ENCODE results near the gene IFITM2. TPM values are rescaled to one million over a fixed set of nuclear protein-coding genes. Genes with fewer than 3 reads are reported as not detected.
A peak's percentile ranks its signal among the peaks of the same experiment; 100 is the strongest.
"Not testable (repeated sequence)": the region's sequence is repeated elsewhere in the genome, so short reads cannot be mapped to it uniquely, and the experiment has no call there.

The IFITM2 gene
- total RNA-seq, 2 experiments from 2014 or later = 1,890 to 1,949 TPM

DNA sequence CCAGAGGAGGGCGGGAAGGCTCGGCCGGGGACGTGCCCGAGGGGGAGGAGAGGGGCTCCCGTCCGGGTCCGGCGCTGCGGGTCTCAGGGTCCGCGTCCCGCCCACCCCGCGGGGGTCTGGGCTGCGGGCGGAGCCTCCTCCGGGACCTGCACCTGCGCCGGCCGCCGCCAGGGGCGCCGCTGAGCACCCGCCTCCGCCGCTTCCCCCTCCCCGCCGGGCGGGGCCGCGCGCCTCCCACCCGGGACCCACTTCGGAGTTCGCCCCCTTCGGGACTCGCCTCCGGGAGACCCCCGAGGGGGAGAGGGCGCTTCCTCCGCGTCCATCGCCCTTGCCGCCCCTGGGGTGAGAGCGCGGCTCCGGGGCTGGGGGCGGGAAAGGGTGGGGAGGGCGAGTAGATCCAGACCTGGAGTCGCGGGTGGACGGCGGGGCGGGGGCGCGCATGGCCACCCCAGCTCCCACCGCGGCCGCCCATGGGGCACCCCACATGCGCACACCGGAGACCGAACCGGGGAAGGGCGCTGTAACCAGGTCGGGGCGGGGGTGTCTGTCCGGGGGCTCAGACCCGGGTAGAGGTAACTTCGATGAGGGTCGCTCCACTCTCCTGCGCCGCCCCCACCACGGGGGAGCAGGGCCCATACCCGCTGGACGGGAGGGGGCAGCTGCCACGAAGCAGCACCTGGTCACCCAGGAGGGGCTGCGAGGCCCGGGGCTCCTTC is 10.9 kb downstream of the IFITM2 start:
- H3K27ac Mint-ChIP-seq = peak overlapping the region; percentile 77
- peaks cover 25% of the 10 kb centered on the region for H3K4me1 Mint-ChIP-seq
- peak; percentile 71 for DNase-seq
- H3K36me3 Mint-ChIP-seq = peaks cover 45% of the 10 kb centered on the region
- not testable (repeated sequence) for H3K9me3 Mint-ChIP-seq, H3K4me3 Mint-ChIP-seq, H3K27me3 Mint-ChIP-seq
- ATAC-seq (ENCODE audit: low read depth) = peak; percentile 8
- POLR2A ChIA-PET = interaction anchor here (1.3 to 7.2 kb wide), 13 partner anchors 9 to 68 kb away, joined by 4 to 200 read pairs (median 33); partner anchors contain the start of genes IFITM2, IFITM5, NLRP6 and PGGHG

DNA sequence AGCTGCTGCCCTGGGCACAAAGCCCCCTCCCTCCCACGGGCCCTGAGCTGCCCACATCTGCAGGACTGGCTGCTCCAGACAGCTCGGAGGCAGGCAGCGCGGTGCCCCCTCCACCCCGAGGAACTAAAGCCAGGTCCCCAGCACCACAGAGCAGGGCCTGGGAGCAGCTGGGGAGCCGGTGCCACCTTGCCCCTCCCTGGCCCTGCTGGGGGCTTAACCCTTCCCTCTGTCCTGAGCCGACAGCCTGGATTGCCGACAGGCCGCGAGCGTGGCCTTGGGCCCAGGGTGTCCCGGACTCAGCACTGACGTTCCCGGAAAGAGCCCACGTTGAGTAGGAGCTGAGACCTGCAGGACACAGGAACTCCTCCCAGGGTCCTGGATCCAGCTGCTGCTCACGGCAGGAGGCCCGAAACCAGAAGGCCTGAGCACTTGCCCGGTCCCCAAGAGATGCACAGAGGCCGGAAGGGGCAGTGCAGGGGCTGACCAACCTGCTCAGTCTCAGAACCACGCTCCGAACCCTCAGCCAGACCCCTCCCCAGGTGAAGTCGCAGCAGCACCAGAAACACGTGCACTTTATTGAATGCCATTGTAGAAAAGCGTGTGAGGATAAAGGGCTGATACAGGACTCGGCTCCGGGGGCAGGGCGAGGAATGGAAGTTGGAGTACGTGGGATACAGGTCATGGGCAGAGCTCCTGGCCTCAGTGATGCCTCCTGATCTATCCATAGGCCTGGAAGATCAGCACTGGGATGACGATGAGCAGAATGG is 11.7 kb downstream of the IFITM2 start:
- Mint-ChIP-seq H3K4me3 (peak overlapping the region; percentile 84), H3K27ac (peak overlapping the region; percentile 93), H3K36me3 (peaks cover 38% of the 10 kb centered on the region), H3K4me1 (peaks cover 26% of the 10 kb centered on the region)
- POLR2A ChIA-PET = interaction anchor here (0.7 to 3.2 kb wide), 14 partner anchors 8 to 500 kb away, joined by 3 to 45 read pairs (median 4); partner anchors contain the start of genes IFITM2 and NLRP6
- DNase-seq (peak; percentile 73), ATAC-seq (ENCODE audit: low read depth) (peak; percentile 14)
- not testable (repeated sequence) for H3K27me3 Mint-ChIP-seq, H3K9me3 Mint-ChIP-seq

DNA sequence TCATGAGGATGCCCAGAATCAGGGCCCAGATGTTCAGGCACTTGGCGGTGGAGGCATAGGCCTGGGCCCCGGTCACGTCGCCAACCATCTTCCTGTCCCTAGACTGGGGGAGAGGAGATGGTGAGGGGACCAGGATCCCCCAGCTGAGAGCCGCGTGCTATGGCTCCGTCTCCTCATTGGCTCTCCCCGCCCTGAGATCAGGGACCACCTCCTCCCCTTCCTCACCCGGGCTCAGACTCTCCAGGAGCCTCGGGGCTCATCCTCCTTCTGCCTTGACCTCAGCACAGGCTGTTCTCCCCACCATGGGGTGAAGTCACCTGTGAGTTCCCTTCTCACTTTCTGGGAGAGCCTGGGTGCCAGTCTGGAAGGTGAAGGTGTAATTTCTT is 12.3 kb downstream of the IFITM2 start:
- H3K9me3 Mint-ChIP-seq, DNase-seq, H3K27me3 Mint-ChIP-seq: not testable (repeated sequence)
- H3K4me1 Mint-ChIP-seq = peaks cover 31% of the 10 kb centered on the region
- H3K4me3 Mint-ChIP-seq = peak overlapping the region; percentile 84
- POLR2A ChIA-PET = interaction anchor here (0.7 to 3.2 kb wide), 14 partner anchors 8 to 499 kb away, joined by 3 to 45 read pairs (median 4); partner anchors contain the start of genes IFITM2 and NLRP6
- peak overlapping the region; percentile 93 for H3K27ac Mint-ChIP-seq
- peaks cover 32% of the 10 kb centered on the region for H3K36me3 Mint-ChIP-seq
- ATAC-seq (ENCODE audit: low read depth) = peak; percentile 20

DNA sequence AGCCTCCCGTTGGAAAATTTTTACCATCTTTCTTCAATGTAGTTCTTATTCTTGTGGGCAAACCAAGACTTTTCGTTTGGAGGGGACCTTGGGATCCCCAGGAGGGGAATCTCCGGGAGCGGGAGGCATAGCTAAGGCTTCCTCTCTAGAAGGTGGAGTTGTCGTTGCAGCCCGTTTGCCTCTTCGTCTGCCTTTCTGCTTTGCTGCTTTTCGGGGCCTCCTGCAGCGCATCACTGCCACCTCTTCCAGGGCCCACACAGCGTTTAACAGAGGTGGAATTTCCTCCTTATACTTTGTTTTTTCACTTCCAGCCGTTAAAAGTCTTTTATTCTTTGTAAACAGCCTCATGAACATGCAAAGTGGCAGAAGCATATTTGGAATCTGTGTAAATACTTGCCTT is 16.5 kb downstream of the IFITM2 start:
- Mint-ChIP-seq H3K36me3 (peaks cover 9% of the 10 kb centered on the region), H3K27me3 (no peaks in the 10 kb centered on the region), H3K27ac (peak overlapping the region; percentile 67), H3K4me1 (peaks cover 48% of the 10 kb centered on the region), H3K9me3 (no peaks in the 10 kb centered on the region), H3K4me3 (peak overlapping the region; percentile 69)
- ATAC-seq (ENCODE audit: low read depth) = no peak
- POLR2A ChIA-PET = interaction anchor here (0.8 to 6.2 kb wide), 8 partner anchors 12 to 126 kb away, joined by 3 to 71 read pairs (median 4); partner anchors contain the start of genes PTDSS2 and SIGIRR
- DNase-seq = peak; percentile 26

DNA sequence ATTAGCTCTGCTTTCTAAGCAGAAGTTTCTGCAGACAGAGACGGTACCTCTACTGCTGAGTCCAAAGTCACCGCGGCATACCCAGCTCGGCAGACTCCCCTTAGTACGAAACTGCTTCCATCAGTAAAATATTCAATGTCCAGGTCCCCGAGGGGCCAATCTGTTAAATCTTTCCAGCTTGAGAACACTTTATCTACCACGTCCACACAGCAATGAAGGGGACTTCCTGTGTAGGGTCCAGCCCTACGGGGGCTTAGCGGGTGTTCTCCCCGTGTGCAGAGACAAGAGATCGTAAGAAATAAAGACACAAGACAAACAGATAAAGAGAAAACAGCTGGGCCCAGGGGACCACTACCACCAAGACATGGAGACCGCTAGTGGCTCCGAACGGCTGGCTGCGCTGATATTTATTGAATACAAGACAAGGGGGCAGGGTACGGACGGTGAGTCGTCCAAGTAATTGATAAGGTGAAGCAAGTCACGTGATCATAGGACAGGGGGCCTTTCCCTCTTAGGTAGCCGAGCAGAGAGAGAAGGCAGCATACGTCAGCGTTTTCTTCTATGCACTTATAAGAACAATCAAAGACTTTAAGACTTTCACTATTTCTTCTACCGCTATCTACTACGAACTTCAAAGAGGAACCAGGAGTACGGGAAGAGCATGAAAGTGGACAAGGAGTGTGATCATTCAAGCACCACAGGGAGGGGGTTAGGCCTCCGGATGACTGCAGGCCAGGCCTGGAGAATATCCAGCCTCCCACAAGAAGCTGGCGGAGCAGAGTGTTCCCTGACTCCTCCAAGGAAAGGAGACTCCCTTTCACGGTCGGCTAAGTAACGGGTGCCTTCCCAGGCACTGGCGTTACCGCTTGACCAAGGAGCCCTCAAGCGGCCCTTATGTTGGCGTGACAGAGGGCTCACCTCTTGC is 17.2 kb downstream of the IFITM2 start:
- DNase-seq = peak; percentile 30
- not testable (repeated sequence) for H3K27me3 Mint-ChIP-seq; H3K9me3 Mint-ChIP-seq; ATAC-seq (ENCODE audit: low read depth); H3K36me3 Mint-ChIP-seq
- Mint-ChIP-seq H3K4me3 (peak overlapping the region; percentile 69), H3K4me1 (peaks cover 53% of the 10 kb centered on the region), H3K27ac (peak overlapping the region; percentile 67)
- POLR2A ChIA-PET = interaction anchor here (0.6 to 6.2 kb wide), 10 partner anchors 8 to 126 kb away, joined by 3 to 71 read pairs (median 4); partner anchors contain the start of genes PTDSS2 and SIGIRR

DNA sequence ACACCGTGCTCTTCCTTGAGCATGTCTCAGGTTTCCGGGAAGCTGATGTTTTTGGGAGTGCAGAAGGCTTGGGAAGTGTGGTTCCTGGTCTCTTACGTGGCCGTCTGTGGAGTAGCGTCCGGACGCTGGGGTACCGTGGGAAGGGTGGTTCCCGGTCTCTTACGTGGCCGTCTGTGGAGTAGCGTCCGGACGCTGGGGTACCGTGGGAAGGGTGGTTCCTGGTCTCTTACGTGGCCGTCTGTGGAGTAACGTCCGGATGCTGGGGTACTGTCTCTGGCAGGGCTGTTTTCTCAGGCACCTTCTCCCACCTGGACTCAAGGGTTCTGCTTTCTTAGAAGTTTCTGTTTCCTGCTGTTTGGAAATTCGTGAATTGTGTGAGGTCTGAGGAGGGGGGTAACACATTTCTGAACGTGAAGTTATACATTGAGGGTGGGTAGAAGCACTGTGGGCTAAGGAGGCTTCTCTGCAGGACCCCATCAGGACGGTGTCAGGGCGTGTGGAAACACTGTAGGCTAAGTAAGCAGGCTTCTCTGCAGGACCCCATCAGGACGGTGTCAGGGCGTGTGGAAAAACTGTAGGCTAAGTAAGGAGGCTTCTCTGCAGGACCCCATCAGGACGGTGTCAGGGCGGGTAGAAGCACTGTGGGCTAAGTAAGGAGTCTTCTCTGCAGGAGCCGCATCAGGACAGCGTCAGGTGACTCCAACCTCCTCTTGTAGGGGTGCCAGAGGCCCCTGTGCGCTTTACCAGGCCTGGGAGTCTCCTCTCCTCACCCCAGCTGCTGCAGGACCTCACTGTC is 18.4 kb downstream of the IFITM2 start:
- Mint-ChIP-seq H3K9me3 (no peaks in the 10 kb centered on the region), H3K27ac (peak overlapping the region; percentile 100), H3K4me3 (peak overlapping the region; percentile 86), H3K4me1 (peaks cover 58% of the 10 kb centered on the region), H3K27me3 (no peaks in the 10 kb centered on the region), H3K36me3 (peaks cover 1% of the 10 kb centered on the region)
- ATAC-seq (ENCODE audit: low read depth) (peak; percentile 7), DNase-seq (peak; percentile 22)
- POLR2A ChIA-PET = interaction anchor here (0.6 to 6.2 kb wide), 14 partner anchors 9 to 123 kb away, joined by 3 to 103 read pairs (median 9); partner anchors contain the start of genes IFITM1, IFITM2 and NLRP6

DNA sequence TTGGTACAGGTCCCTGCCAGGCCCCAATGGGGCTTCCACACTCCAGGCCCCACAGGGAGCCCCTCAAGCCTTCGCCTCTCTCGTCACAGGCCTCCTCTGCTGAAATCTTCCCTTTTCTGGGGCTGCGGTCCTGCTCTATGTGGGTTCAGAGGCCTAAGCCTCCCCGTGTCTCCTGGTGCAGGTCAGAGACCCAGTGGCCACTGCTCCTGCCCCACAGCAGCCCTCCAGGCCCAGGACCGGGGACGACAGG is 18.9 kb downstream of the IFITM2 start:
- peak; percentile 66 for DNase-seq
- peaks cover 4% of the 10 kb centered on the region for H3K36me3 Mint-ChIP-seq
- H3K9me3 Mint-ChIP-seq = no peaks in the 10 kb centered on the region
- H3K4me1 Mint-ChIP-seq = peaks cover 63% of the 10 kb centered on the region
- H3K27me3 Mint-ChIP-seq = no peaks in the 10 kb centered on the region
- H3K27ac Mint-ChIP-seq = peak overlapping the region; percentile 100
- peak overlapping the region; percentile 86 for H3K4me3 Mint-ChIP-seq
- POLR2A ChIA-PET = interaction anchor here (1.0 to 6.2 kb wide), 11 partner anchors 10 to 123 kb away, joined by 4 to 103 read pairs (median 9); partner anchors contain the start of genes IFITM1, IFITM2 and NLRP6
- peak; percentile 6 for ATAC-seq (ENCODE audit: low read depth)

DNA sequence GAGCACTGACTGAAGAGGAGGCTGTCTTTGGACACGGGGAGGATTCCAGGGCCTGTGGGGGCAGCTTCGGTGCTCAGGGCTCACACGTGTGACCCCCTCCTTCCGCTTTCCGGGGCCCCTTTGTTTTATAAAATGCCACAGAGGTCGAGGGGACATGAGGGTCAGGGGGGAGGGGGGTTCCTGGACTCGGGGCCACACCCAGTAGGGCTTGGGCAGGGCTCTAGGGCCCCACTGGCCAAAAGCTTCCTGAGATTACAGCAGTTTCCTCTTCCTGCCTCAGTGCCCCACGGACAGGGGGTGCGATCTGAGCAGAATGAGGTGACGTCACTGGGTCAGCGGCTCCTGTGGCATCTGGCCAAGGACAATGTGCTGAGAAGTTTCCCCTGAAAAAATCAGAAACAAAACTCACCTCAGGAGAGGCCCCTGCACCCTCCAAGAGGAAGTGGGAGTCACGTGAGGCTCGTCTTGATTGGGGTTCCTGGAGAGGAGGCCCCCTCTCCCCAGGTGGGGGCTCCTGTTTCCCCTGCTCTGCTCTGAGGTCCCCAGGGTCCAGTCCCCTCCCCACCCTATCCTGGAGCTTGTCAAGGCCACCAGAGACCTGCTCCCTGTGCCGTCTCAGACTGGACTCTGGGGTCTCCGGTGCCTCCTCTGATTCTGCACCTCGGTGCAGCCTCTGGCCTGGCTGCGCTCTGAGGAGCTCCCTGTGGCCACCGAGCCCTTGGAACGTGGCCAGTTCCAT is 19.4 kb downstream of the IFITM2 start:
- DNase-seq (peak; percentile 77), ATAC-seq (ENCODE audit: low read depth) (peak; percentile 62)
- Mint-ChIP-seq H3K9me3 (peaks cover 1% of the 10 kb centered on the region), H3K4me1 (peaks cover 68% of the 10 kb centered on the region), H3K4me3 (peak overlapping the region; percentile 86), H3K27ac (peak overlapping the region; percentile 100), H3K27me3 (no peaks in the 10 kb centered on the region), H3K36me3 (peaks cover 6% of the 10 kb centered on the region)
- POLR2A ChIA-PET = interaction anchor here (0.8 to 6.2 kb wide), 15 partner anchors 11 to 122 kb away, joined by 3 to 103 read pairs (median 8); partner anchors contain the start of genes IFITM1, IFITM2, NLRP6 and PGGHG

DNA sequence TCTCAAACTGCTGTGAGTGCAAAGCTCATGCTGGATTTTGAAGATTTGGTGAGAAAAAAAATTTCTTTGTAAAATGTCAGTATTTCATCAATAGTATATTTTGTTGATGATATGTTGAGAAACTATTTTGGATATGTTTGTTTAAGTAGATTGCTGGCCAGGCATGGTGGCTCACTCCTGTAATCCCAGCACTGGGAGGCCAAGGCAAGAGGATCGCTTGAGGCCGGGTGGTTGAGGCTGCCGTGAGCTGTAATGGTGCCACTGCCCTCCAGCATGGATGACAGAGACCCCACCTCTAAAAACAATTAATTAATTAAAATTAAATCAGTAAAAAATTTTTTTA is 19.9 kb downstream of the IFITM2 start:
- Mint-ChIP-seq H3K9me3 (peaks cover 1% of the 10 kb centered on the region), H3K27me3 (no peaks in the 10 kb centered on the region), H3K36me3 (peaks cover 9% of the 10 kb centered on the region), H3K4me1 (peaks cover 69% of the 10 kb centered on the region), H3K4me3 (peak overlapping the region; percentile 86), H3K27ac (peak overlapping the region; percentile 100)
- no peak for ATAC-seq (ENCODE audit: low read depth)
- no peak for DNase-seq
- POLR2A ChIA-PET = interaction anchor here (0.8 to 6.2 kb wide), 13 partner anchors 11 to 122 kb away, joined by 3 to 103 read pairs (median 9); partner anchors contain the start of genes IFITM1, IFITM2, NLRP6 and PGGHG

DNA sequence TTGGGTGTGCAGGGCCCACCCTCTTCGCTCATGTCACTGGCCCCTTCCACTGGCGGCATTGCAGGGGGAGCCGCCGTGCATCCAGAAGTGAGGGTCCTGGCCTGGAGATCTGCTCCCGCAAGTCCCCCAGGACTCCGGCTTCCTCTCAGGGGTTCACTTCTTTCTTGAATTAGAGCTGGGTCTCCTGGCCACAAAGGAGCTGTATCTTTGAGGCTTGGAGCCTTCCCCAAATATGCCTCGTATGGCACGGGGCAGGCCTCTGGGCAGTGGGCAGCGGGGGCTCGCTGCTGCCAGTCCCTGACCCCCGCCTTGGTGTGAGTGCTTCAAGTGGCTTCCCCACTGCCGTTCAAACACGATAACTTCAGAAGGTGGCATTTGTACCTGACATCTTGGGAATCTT is 20.4 kb downstream of the IFITM2 start:
- POLR2A ChIA-PET = interaction anchor here (0.8 to 6.2 kb wide), 10 partner anchors 12 to 45 kb away, joined by 3 to 103 read pairs (median 11); partner anchors contain the start of genes IFITM1, IFITM2 and PGGHG
- Mint-ChIP-seq H3K4me3 (no peak overlapping the region), H3K27me3 (no peaks in the 10 kb centered on the region), H3K36me3 (peaks cover 13% of the 10 kb centered on the region), H3K27ac (peak overlapping the region; percentile 64), H3K4me1 (peaks cover 73% of the 10 kb centered on the region), H3K9me3 (peaks cover 1% of the 10 kb centered on the region)
- ATAC-seq (ENCODE audit: low read depth) (no peak), DNase-seq (peak; percentile 32)

DNA sequence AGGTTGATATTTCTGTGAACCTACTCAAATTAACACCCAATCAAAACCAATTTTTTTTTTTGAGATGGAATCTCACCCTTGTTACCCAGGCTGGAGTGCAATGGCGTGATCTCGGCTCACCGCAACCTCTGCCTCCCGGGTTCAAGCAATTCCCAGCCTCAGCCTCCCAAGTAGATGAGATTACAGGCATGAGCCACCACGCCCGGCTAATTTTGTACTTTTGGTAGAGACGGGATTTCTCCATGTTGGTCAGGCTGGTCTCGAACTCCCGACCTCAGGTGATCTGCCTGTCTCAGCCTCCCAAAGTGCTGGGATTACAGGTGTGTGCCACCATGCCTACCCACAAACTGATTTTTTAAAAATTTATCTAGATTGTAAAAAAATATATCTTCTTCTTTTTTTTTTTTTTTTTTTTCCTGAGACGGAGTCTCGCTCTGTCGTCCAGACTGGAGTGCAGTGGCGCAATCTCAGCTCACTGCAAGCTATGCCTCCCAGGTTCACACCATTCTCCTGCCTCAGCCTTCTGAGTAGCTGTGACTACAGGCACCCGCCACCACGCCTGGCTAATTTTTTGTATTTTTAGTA is 21.0 kb downstream of the IFITM2 start:
- Mint-ChIP-seq H3K27ac (peak overlapping the region; percentile 89), H3K4me1 (peaks cover 74% of the 10 kb centered on the region), H3K36me3 (peaks cover 15% of the 10 kb centered on the region), H3K4me3 (peak overlapping the region; percentile 62)
- POLR2A ChIA-PET = interaction anchor here (0.7 to 5.6 kb wide), 11 partner anchors 9 to 121 kb away, joined by 4 to 103 read pairs (median 14); partner anchors contain the start of genes BET1L, IFITM1 and RIC8A
- ATAC-seq (ENCODE audit: low read depth); H3K27me3 Mint-ChIP-seq; H3K9me3 Mint-ChIP-seq: not testable (repeated sequence)
- DNase-seq = peak; percentile 30

Measured in activated naive CD8-positive, alpha-beta T cell treated with anti-CD3 and anti-CD28 coated beads, Interleukin-2, amount 10 ng/mL, durations not matched to agents 7 days and 5 days (primary cell).